Stimulated activated CD4-positive, alpha-beta T cell treated with anti-CD3 and anti-CD28 coated beads, Interleukin-15, amount 100 ng/mL, for 48 hours (primary cell): Measurements from ENCODE around the gene CCPG1.
"Not testable (repeated sequence)": the region's sequence is repeated elsewhere in the genome, so short reads cannot be mapped to it uniquely, and the experiment has no call there.

Experiments
- DNase-seq, 2 donors: peaks; one replicate each; pipeline ENCODE4 v3.0.0-alpha.2; 2020; ENCODE audit warnings: low read depth in 2 of 2

Gene CCPG1, protein sequence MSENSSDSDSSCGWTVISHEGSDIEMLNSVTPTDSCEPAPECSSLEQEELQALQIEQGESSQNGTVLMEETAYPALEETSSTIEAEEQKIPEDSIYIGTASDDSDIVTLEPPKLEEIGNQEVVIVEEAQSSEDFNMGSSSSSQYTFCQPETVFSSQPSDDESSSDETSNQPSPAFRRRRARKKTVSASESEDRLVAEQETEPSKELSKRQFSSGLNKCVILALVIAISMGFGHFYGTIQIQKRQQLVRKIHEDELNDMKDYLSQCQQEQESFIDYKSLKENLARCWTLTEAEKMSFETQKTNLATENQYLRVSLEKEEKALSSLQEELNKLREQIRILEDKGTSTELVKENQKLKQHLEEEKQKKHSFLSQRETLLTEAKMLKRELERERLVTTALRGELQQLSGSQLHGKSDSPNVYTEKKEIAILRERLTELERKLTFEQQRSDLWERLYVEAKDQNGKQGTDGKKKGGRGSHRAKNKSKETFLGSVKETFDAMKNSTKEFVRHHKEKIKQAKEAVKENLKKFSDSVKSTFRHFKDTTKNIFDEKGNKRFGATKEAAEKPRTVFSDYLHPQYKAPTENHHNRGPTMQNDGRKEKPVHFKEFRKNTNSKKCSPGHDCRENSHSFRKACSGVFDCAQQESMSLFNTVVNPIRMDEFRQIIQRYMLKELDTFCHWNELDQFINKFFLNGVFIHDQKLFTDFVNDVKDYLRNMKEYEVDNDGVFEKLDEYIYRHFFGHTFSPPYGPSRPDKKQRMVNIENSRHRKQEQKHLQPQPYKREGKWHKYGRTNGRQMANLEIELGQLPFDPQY

DNA sequence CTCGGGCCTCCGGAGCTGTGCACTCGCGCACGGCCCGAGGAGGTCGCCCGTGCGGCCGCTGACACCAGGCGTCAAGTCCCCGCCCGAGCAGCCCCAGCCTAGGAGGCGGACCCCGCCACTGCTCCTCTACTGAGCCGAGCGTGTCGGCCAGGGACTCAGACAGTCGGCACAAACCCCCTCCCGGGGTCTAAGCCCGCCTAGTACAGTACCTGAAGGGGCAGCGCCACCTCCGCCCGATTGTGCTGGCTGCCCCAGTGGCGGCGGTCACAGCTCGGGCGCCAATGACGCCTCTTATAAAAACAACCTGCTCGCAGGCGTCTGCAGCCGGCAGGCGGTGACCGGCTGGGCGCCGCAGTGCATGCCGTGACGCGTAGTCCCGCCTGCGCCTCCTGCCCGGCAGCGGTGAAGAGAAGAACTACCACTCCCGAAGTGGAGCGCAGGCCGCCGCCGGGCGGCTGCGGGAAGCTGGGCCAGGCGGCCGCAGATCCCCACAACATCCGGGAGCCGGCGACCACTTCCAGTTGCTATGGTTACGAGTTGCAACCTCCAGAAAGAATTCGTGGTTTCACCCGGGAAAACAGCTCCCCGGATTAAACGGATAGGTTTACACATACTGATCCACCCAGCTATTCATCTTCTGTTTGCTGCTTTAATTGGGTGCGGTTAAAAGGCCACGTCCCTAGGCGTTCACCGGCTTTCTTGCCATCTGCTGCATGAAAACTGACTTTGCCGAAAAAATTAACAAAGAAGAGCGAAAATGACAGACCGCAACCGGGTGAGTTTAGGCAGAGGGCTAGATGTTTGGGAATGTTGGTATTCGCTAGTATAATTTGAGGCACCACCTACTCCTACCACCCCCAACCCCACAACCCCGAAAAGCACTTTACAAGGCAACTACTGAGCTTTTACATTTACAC, at the start of gene CCPG1, which contains the start of gene PIERCE2:
CCPG1 (minus strand) TSS at position 348 of the 917 bp plus-strand sequence. CDS start 18,935 bp downstream, outside the sequence.
PIERCE2 (plus strand) TSS at position 484 of the 917 bp plus-strand sequence; CDS start at position 758, 274 bp downstream.
- peak; percentile 75 to 85 for DNase-seq

DNA sequence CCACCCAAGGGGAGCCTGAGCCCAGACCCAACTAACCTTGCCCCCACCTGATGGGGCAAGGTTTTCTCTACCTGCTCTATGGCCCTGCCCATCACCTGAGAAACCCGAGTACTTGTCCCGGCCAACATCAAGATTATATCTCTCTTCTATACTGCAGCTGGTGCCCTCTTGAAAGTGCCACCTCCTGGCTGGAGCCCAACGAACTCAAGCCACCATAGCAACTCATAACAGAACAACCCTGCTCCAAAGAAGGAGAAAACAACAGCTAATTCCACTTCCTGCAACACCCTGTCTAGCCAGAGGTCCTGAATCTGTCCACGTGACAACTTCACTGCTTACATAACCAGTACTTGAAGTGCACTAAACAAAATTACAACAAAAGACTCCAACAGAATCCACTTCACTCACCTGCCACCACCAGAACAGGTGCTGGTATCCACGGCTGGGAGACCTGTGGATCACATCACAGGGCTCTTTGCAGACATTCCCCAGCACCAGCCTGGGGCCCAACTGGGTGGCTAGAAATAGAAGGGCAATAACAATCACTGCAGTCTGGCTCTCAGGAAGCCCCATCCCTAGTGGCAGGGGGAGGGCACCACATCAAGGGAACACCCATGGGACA, 49.4 kb upstream of the CCPG1 start:
- no peak for DNase-seq

DNA sequence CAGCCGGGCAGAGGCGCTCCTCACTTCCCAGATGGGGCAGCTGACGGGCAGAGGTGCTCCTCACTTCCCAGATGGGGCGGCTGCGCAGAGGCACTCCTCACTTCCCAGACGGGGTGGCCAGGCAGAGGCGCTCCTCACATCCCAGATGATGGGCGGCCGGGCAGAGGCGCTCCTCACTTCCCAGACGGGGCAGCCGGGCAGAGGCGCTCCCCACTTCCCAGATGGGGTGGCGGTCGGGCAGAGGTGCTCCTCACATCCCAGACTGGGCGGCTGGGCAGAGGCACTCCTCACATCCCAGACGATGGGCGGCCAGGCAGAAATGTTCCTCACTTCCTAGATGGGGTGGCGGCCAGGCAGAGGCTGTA, 38.9 kb upstream of the CCPG1 start:
- DNase-seq = not testable (repeated sequence)

DNA sequence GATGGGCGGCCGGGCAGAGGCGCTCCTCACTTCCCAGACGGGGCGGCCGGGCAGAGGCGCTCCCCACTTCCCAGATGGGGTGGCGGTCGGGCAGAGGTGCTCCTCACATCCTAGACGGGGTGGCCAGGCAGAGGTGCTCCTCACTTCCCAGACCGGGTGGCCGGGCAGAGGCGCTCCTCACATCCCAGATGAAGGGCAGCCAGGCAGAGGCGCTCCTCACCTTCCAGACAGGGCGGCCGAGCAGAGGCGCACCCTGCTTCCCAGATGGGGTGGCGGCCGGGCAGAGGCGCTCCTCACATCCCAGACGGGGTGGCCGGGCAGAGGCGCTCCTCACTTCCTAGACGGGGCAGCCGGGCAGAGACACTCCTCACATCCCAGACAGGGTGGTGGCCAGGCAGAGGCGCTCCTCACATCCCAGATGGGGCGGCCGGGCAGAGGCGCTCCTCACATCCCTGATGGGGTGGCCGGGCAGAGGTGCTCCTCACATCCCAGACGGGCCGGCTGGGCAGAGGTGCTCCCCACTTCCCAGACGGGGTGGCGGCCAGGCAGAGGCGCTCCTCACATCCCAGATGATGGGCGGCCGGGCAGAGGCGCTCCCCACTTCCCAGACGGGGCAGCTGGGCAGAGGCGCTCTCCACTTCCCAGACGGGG, 38.3 kb upstream of the CCPG1 start:
- not testable (repeated sequence) for DNase-seq

DNA sequence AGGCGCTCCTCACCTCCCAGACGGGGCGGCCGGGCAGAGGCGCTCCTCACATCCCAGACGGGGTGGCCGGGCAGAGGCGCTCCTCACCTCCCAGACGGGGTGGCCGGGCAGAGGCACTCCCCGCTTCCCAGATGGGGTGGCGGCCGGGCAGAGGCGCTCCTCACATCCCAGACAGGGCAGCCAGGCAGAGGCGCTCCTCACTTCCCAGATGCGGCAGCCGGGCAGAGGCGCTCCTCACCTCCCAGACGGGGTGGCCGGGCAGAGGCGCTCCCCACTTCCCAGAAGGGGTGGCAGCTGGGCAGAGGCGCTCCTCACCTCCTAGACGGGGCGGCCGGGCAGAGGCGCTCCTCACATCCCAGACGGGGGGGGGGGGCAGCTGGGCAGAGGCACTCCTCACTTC, 37.8 kb upstream of the CCPG1 start:
- DNase-seq = not testable (repeated sequence)

DNA sequence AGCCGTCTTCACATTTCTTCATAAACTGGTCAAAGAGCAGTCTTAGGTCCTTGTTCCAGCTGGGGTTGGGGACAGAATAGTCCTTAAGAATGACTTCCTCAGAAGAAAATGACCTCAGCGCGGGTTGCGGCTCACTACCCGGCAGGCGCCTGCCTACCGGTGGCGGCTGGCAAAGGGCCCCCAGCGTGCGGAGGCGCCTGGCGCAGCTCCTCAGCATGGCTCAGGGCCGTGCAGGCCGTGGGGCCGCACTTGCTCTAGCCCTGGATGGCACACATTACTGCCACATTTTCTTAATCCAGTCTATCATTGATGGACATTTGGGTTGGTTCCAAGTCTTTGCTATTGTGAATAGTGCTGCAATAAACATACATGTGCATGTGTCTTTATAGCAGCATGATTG, 35.0 kb upstream of the CCPG1 start:
- DNase-seq = not testable (repeated sequence)

DNA sequence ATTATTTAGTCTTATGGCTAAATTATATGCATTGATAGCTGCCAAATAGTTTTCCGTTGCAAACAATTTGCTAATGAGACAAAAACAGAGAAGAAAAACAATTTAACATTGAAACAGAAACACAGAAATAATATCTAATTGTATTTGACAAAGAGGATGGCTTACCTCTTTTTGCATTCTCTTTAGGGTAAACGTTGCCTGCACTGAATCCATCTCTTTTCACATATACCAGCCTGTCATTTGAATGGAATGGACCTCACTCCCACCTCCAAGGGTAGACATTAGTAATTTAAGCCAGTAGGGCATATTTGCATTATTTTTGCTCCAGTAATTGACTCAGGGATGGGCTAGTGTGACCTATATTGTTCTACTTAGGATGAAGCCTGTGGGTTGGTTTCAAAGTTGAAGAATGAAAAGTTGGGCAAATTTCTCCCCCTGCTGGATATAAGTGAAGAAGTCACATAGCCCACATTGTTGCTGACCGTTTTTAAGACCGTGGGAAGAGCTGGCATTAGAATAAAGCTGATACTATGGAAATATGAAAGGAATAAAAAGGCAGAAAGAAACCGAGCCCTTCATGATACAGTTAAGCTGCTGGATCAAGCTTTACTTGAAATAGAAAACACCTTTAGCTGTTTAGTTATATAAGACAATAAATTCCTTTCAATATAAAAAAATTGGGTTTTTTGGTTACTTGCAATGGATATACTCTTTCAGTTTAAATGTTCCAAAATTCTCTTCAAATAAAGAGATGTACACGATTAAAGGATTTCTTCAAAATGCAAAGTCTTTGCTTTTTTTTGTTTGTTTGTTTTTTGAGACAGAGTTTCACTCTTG, 27.0 kb upstream of the CCPG1 start:
- DNase-seq = no peak

DNA sequence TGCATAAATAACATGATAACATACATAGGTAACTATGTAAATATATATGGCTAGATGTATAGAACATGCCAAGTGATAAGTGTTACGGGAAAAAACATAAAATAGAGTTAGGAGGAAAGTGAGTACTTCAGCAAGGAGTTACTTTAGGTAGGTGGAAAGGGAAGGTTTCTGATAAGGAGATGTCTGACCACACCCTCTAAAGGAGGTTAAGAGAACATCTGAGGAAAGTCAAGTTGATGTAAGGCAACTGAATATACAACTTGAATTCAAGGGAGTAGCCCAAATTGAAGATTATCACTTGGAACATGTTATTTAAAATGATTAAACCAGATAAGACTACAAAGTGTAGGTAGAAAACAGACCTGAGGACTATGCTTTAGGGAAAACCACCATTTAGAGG, 13.9 kb upstream of the CCPG1 start:
- no peak for DNase-seq

DNA sequence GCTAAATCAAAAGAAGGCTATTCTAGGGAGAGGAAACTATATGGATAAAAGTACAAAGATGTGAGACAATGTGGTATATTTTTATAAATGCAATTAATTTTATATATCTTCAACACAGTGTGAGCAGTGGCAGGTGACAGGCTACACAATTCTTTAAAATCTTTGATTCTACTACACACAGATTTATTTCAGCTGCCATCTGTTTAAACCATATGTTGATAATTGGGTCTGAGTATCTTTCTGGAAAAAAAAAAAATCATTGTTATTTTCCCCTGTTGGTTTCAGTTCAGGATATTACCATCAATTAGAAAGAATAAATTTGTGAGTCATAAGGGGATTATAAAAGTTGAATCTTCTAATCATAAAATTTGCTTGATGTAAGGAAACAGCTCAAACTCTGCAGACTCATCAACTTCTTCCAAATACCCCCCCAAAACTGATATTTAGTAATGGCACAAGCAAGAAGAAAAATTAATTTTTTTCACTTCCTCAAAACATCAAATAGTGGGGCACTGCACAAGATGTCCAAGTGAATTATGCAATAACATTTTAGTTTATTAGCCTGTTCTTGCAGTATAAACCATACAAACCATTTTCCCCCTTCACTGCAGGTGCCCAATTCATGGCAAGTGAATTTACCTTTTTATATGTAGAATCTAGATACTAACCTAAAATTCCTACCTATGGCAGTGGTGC, 12.2 kb upstream of the CCPG1 start:
- no peak for DNase-seq

DNA sequence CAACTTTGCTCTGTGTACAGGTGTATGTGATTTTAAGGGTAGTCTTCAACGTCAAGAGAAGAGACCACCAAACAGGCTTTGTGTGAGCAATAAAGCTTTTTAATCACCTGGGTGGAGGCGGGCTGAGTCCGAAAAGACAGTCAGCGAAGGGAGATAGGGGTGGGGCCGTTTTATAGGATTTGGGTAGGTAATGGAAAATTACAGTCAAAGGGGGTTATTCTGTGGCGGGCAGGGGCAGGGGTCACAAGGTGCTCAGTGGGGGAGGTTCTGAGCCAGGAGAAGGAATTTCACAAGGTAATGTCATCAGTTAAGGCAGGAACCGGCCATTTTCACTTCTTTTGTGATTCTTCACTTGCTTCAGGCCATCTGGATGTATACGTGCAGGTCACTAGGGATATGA, 9.5 kb upstream of the CCPG1 start:
- DNase-seq = not testable (repeated sequence)

DNA sequence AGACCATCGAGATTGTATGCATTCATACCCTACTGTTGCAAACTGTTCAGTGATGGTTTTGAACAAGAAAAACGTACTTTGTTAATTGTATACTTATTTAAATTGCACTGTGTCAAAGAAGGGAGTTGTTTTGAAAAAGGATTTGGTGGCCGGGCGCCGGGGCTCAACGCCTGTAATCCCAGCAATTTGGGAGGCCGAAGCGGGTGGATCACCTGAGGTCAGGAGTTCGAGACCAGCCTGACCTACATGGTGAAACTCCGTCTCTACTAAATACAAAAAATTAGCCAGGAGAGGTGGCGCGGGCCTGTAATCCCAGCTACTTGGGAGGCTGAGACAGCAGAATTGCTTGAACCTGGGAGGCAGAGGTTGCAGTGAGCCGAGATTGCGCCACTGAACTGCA, 817 bp upstream of the CCPG1 start:
- DNase-seq = not testable (repeated sequence)

DNA sequence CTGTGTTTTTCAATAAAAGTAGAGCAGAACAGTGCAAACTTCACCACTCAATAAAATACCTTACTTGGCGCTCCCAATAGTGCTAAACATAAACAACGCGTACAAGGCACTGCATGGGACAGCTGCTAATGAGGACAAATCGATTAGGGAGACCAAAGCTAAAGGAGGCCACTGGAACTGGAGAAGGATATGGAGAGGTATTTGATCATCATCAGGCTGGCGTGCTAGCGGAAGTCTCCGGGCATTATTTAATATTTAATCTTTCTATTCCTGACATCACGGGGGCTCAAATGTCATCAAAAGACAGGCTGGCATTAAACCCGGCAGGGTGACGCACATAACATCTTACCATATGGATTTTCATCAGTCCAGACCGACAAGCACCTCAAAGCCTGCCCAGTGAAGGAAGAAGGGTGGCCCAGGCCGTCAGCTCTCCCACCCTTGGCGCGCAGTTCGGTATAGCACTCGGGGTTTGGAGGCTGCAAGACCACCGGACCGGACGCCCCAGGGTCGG, 604 bp downstream of the CCPG1 start:
- DNase-seq = no peak

DNA sequence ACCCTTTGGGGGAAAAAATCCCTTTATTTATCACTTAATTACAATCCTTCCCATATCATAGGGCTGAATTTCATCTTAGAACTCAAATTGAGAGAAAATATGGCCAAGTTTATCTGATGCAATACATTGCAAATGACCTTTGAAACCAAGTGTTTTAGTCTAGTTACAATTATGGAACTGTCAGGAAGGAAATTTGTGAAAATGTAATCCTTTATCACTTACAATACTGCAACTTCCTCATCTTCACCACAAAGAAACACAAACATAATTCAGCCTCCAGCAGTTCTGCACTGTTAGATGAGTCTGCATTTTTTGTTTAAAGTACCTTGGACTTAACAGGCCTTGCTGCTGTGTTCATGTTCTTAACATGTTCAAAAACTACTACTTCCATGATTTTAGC, 4.6 kb downstream of the CCPG1 start:
- DNase-seq = no peak

DNA sequence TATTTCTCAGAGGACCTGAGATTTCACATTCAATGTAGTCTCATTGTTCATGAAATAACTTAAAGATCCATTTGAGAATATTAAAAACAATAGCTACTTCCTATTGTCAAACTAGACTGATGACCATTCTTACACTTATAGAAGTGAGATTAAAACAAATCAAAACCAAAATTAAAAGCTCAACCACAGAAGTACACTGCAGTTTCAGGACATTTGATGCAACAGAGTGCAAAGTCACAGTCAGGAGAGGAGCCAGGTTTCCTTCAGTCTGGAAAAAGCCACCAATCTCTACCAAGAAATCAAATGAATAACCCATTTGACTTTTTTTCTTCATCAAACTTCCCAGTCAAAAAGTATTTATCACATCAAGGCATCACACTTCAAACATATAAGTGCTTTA, 5.5 kb downstream of the CCPG1 start:
- no peak for DNase-seq

DNA sequence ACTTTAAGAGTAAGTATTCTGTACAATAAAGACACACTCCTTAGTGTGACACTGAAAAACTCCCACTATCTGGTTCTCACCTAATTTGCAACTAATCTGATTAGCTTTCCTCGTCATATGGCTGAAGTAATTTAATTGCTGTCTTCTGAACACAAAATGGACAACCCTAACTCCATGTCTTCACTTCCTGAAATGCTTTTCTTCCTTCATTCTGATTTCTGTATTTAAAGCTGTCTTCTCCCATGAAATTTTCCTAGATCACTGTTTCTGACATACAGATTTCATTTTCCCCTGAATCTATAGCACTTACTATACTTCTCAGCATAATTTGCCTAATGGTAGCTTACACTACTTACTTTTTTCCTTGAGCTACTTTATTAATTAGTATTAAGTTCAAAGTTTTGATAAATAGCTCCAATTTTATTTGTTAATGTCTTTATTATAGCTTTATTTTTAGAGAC, 6.3 kb downstream of the CCPG1 start:
- DNase-seq = no peak

DNA sequence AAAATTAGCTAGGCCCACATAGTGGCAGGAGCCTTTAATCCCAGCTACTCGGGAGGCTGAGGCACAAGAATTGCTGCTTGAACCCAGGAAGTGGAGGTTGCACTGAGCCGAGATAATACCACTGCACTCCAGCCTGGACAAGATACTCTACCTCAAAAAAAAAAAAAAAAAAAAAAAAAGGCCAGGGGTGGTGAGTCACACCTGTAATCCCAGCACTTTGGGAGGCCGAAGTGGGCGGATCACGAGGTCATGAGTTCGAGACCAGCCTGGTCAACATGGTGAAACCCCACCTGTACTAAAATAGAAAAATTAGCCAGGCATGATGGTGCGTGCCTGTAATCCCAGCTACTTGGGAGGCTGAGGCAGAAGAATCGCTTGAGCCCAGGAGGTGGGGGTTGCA, 8.1 kb downstream of the CCPG1 start:
- not testable (repeated sequence) for DNase-seq

DNA sequence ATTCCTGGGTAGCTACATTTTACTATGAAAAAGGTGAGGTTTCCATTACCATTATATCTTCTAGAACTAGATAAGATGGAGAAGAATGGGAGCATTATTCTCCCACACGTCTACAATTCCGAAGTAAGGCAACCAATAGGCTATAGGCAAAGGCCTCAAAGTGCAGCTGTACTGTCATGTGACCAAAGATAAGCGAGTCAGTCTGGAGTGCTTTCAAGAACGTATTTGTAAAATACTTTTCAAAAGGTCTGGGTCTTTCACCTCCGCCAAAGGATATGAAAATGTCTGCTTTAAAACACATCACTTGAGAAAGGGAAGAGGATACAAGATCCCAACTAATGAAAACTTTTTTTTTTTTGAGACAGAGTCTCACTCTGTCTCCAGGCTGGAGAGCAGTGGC, 9.9 kb downstream of the CCPG1 start:
- DNase-seq = no peak

DNA sequence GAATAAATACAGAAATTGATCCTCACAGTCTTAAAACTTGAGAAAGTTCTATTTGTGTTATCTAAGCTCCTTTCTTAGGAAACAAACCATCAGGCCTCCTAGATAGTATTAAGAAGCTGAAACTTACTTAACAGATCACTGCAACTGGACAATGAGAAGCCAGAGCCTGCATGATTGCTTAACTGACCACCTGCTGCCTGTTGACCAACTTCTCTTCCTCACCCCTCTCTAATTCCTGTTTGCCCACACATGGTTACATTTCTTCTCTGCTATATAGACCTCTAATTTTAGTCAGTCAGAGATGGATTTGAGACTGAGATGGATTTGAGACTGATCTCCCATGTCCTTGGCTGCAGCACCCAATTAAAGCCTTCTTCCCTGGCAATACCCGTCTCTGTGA, 13.5 kb downstream of the CCPG1 start:
- DNase-seq = no peak

DNA sequence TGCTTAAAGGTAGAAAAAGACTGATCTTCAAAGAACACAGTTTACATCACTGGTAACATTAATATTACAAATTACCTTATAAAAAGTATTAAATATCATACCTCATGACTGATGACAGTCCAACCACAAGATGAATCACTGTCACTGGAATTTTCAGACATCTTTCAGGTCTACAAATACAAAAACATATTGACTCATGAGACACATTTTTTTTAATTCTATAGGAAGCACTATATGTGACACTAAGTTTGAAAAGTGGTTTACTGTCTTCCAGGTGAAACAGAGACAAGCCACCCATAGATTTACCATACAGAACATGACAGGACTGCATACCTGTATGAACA, 18.9 kb downstream of the CCPG1 start:
- no peak for DNase-seq
